ENCODE data around the gene RSPH1. TPM values are rescaled to one million over a fixed set of nuclear protein-coding genes. Genes with fewer than 3 reads are reported as not detected.

RSPH1 gene
- total RNA-seq, 6 experiments from 2014 or later: not detected

DNA sequence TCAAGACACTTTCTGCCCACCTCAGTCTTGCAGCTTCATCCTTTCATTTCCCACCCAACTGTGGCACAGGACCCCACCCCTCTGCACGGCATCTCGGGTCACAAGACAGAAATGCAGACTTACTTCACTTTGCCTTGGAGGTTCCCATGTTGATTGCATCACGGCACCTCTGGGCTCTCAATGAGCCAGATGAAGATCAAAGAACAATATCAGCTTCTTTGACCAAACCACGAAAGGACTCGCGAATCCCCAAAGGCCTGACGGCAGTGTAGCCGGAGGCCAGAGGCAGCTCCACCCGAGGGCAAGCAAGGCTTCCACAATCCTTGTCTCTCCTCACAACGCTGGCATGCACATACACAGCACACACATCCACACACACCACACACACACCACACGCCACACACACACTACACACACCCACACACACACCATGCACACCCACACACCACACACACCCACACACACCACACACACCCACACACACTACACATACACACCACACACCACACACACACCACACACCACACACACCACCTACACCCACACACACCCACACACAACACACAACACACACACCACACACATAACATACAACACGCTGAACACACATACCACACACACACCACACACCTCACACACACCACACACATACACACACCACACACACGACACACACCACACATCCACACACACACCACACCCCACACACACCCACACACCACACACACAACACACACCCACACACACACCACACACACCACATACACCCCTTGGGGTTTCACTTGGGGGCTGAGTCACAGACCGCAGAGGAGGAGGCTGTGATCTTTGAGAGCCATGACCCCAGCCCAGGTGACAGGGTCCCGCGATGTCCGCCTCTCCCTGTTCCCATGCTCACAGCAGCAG is 56.5 kb downstream of the RSPH1 start:
- Mint-ChIP-seq H3K27ac (no peak overlapping the region), H3K4me3 (no peak overlapping the region), H3K4me1 (ENCODE audit: low read depth) (no peaks in the 10 kb centered on the region), H3K9me3 (peaks cover 72% of the 10 kb centered on the region), H3K27me3 (ENCODE audit: insufficient read depth) (no peaks in the 10 kb centered on the region), H3K36me3 (ENCODE audit: low read depth) (peaks cover 11% of the 10 kb centered on the region)
- DNase-seq: no peak
- TF ChIP-seq, protein P1, sequence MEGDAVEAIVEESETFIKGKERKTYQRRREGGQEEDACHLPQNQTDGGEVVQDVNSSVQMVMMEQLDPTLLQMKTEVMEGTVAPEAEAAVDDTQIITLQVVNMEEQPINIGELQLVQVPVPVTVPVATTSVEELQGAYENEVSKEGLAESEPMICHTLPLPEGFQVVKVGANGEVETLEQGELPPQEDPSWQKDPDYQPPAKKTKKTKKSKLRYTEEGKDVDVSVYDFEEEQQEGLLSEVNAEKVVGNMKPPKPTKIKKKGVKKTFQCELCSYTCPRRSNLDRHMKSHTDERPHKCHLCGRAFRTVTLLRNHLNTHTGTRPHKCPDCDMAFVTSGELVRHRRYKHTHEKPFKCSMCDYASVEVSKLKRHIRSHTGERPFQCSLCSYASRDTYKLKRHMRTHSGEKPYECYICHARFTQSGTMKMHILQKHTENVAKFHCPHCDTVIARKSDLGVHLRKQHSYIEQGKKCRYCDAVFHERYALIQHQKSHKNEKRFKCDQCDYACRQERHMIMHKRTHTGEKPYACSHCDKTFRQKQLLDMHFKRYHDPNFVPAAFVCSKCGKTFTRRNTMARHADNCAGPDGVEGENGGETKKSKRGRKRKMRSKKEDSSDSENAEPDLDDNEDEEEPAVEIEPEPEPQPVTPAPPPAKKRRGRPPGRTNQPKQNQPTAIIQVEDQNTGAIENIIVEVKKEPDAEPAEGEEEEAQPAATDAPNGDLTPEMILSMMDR (IDR thresholded peaks at IDR 0.05): no peak

DNA sequence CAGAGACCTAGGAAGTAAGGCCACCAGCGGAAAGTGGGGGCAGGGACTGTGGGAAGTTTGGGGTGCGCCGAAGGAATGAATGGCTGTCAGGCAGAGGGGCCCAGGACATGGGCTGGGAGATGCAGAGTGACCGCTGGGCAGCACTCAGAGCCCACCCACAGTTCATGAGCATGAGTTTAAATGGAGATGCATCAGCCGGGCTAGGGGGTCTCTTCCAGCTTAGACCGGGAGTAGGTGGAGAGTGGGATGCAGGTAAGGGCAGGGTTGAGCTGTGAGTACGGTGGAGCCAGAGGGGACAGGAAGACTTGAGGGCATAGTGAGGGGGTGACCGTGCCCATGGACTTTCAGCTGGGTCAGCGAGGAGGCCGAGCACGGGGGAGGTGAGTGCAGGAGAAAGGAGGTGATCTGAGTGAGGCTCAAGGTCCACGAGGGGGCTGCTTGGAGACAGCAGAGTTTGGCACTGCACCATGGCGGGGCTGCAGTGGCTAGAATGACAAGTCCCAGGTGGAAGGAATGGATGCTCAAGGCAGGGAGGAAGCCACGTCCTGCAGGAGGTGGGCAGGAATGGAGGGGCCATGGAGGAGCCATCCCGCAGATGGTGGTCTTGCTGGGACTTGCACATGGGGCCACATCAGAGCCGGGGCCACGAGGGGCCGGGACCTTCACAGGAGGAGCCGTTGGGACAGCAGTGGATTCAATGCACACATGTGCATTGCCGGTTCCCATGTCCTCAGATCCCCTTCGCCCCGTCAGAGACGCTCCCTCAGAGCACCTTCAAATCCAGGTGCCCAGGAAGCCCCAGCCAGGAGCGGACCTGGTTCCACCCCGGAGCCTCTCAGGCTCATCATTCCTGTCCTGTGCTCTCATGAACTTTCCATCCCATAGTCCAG is 57.5 kb downstream of the RSPH1 start:
- no peaks in the 10 kb centered on the region for H3K4me1 Mint-ChIP-seq (ENCODE audit: low read depth)
- no peak overlapping the region for H3K27ac Mint-ChIP-seq
- H3K36me3 Mint-ChIP-seq (ENCODE audit: low read depth): peaks cover 10% of the 10 kb centered on the region; the same call in 1 of the 2 replicates
- TF ChIP-seq, protein P1 (IDR thresholded peaks at IDR 0.05): no peak
- no peaks in the 10 kb centered on the region for H3K27me3 Mint-ChIP-seq (ENCODE audit: insufficient read depth)
- peaks cover 74% of the 10 kb centered on the region for H3K9me3 Mint-ChIP-seq
- no peak for DNase-seq
- H3K4me3 Mint-ChIP-seq: no peak overlapping the region

DNA sequence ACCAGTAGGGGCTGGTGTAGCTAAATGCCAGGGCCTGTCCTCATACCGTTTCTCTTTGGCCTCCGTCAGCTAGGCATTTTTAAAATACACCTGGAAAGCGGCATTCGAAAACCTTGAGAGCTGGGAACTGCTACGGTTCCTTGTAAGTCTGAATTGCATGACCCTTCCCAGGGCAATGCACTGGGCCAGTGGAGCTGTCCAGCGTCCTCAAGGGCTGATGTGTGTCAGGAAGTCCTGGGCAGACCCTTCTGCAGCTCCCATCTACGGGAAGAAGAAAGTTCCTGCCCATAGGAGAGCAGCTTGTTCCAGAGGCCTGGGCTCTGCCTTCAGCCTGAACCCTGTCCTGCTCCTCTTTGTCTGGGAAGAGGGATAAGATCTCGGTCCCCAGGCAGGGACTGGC is 58.2 kb downstream of the RSPH1 start:
- H3K36me3 Mint-ChIP-seq (ENCODE audit: low read depth): peaks cover 10% of the 10 kb centered on the region; the same call in 1 of the 2 replicates
- DNase-seq: no peak
- no peaks in the 10 kb centered on the region for H3K27me3 Mint-ChIP-seq (ENCODE audit: insufficient read depth)
- no peaks in the 10 kb centered on the region for H3K4me1 Mint-ChIP-seq (ENCODE audit: low read depth)
- H3K27ac Mint-ChIP-seq: no peak overlapping the region
- TF ChIP-seq, protein P1 (IDR thresholded peaks at IDR 0.05): no peak
- peaks cover 78% of the 10 kb centered on the region for H3K9me3 Mint-ChIP-seq
- H3K4me3 Mint-ChIP-seq: no peak overlapping the region

DNA sequence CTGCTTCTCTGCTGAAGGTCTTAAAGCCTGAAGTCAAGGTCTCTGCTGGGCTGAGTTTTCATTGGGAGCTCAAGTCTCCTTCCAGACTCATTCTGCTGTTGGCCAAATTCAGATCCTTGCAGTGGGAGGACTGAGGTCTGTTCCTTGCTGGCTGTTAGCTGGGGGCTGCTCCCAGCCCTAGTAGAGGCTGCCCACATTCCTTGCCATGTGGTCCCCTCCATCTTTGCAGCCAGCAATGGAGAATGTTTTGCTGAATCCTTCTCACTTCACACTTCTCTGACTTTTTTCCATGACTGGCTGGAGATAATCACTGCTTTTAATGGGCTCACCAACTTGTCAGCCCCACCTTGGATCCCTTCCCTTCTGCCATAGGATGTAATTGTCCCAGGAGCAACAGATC is 59.1 kb downstream of the RSPH1 start:
- H3K27me3 Mint-ChIP-seq (ENCODE audit: insufficient read depth): no peaks in the 10 kb centered on the region
- peaks cover 10% of the 10 kb centered on the region; the same call in 1 of the 2 replicates for H3K36me3 Mint-ChIP-seq (ENCODE audit: low read depth)
- peaks cover 78% of the 10 kb centered on the region for H3K9me3 Mint-ChIP-seq
- no peaks in the 10 kb centered on the region for H3K4me1 Mint-ChIP-seq (ENCODE audit: low read depth)
- TF ChIP-seq, protein P1 (IDR thresholded peaks at IDR 0.05): no peak
- H3K27ac Mint-ChIP-seq: no peak overlapping the region
- no peak overlapping the region for H3K4me3 Mint-ChIP-seq
- no peak for DNase-seq

DNA sequence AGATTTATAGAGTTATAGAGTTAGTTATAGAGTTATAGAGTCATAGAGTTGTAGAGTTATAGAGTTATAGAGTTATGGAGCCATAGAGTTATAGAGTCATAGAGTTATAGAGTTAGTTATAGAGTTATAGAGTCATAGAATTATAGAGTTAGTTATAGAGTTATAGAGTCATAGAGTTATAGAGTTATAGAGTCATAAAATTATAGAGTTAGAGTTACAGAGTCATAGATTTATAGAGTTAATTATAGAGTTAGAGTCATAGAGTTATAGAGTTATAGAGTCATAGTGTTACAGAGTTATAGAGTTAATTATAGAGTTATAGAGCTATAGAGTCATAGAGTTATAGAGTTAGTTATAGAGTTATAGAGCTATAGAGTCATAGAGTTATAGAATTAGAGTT is 60.2 kb downstream of the RSPH1 start:
- no peak overlapping the region for H3K27ac Mint-ChIP-seq
- peaks cover 82% of the 10 kb centered on the region for H3K9me3 Mint-ChIP-seq
- DNase-seq: no peak
- TF ChIP-seq, protein P1 (IDR thresholded peaks at IDR 0.05): no peak
- H3K27me3 Mint-ChIP-seq (ENCODE audit: insufficient read depth): no peaks in the 10 kb centered on the region
- H3K36me3 Mint-ChIP-seq (ENCODE audit: low read depth): peaks cover 10% of the 10 kb centered on the region; the same call in 1 of the 2 replicates
- no peak overlapping the region for H3K4me3 Mint-ChIP-seq
- H3K4me1 Mint-ChIP-seq (ENCODE audit: low read depth): no peaks in the 10 kb centered on the region
